Uterus (tissue), 4 donors: ENCODE data around the gene HIVEP3. TPM values are rescaled to one million over a fixed set of nuclear protein-coding genes. Genes with fewer than 3 reads are reported as not detected.

Source experiments
- DNase-seq, 2 donors: peaks; one replicate each; pipeline ENCODE4 v3.0.0-alpha.2; 2019 to 2020
- H3K27ac ChIP-seq, 2 donors: fragments of 200-600 bp; sonication (generic); 1 replicate in 1 of 2; 2 replicates in 1 of 2; pipeline ENCODE4 v1.5.1; 2016 to 2018
- H3K27me3 ChIP-seq, 2 donors: fragments of 200-600 bp; sonication (generic); one replicate each; pipeline ENCODE4 v1.5.1; 2018 to 2019; ENCODE audit warnings: control low read depth in 1 of 2
- H3K36me3 ChIP-seq, 2 donors: fragments of 200-600 bp; sonication (generic); one replicate each; pipeline ENCODE4 v1.5.1; 2019; ENCODE audit warnings: control low read depth in 1 of 2
- H3K4me1 ChIP-seq, 2 donors: fragments of 200-600 bp; sonication (generic); one replicate each; pipeline ENCODE4 v1.5.1; 2018 to 2019; ENCODE audit warnings: control low read depth in 1 of 2
- H3K4me3 ChIP-seq, 2 donors: fragments of 200-600 bp; sonication (generic); 1 replicate in 1 of 2; 2 replicates in 1 of 2; pipeline ENCODE4 v1.5.1; 2018 to 2019; ENCODE audit warnings: mild to moderate bottlenecking in 1 of 2
- H3K9me3 ChIP-seq, 2 donors: fragments of 200-600 bp; sonication (generic); one replicate each; pipeline ENCODE4 v1.5.1; 2019; ENCODE audit warnings: control low read depth in 1 of 2
- CTCF ChIP-seq, 4 experiments: fragments of 200-600 bp in 2 of 4; fragments of 450-650 bp in 2 of 4; sonication (generic) in 2 of 4; IDR thresholded peaks; one replicate each; pipeline ENCODE4 v1.5.1; 2016 to 2019; ENCODE audit warnings: antibody characterized with exemption in 4 of 4, mild to moderate bottlenecking in 2 of 4, moderate library complexity in 1 of 4
- POLR2A ChIP-seq, 2 donors: fragments of 450-650 bp; IDR thresholded peaks; one replicate each; pipeline ENCODE4 v1.6.1; 2016; ENCODE audit warnings: antibody characterized with exemption in 2 of 2, mild to moderate bottlenecking in 1 of 2, moderate library complexity in 1 of 2
- intact Hi-C: fragments of 100-400 bp; cut with DNase I; formaldehyde crosslinking; loops from one replicate; pipeline ENCODE4 v1.15.1; 2023; ENCODE audit warnings: low total_unique reads
- total RNA-seq, 4 donors: library from RNA; depleted of rRNA in 3 of 4; stranded (reverse); fragments of >200 nt in 3 of 4; gene quantifications; one replicate each; pipeline versions ENCODE4 v1.1.0 to v1.2.4, GENCODE V29; 2014 to 2023
- donor health status: DM: yes; HTN: yes; CAD: no.

HIVEP3 gene
- 1 to 10 TPM in 3 of 4 donors, under 1 TPM in 1; 0.51 to 7.6 (median 2.9) TPM for total RNA-seq

- intact Hi-C loops: no loop called here
- Histone ChIP-seq H3K27me3 (no peaks in the 10 kb centered on the region), H3K4me3 (peak within 1 kb of the TSS; percentile 27 to 47), H3K4me1 (no peaks in the 10 kb centered on the region), H3K9me3 (no peaks in the 10 kb centered on the region), H3K36me3 (no peaks in the 10 kb centered on the region), H3K27ac (peak within 1 kb of the TSS in 1 of 2 donors; percentile 34)
- DNase-seq: no peak
- TF ChIP-seq CTCF (IDR thresholded peaks at IDR 0.05): no peak
- no peak for TF ChIP-seq POLR2A (IDR thresholded peaks at IDR 0.05)
Measured at GRCh38 chr1:41918450-41919043, at the start of gene HIVEP3. HIVEP3 (minus strand) TSS chr1:41918922.

- intact Hi-C loops: no loop called here
Measured at GRCh38 chr1:41964400-41964799, 45.7 kb upstream of the HIVEP3 start.

GRCh38 chr1:41963636-41964035 is 44.9 kb upstream of the HIVEP3 start:
- DNase-seq: no peak
- Histone ChIP-seq H3K27ac (no peak overlapping the region), H3K9me3 (no peaks in the 10 kb centered on the region), H3K4me3 (no peak overlapping the region), H3K27me3 (no peaks in the 10 kb centered on the region), H3K4me1 (no peaks in the 10 kb centered on the region), H3K36me3 (no peaks in the 10 kb centered on the region)
- TF ChIP-seq CTCF (IDR thresholded peaks at IDR 0.05) (no peak), POLR2A (IDR thresholded peaks at IDR 0.05) (no peak)
- intact Hi-C loops: no loop called here

More at GRCh38 chr1:41964400-41964799, 45.7 kb upstream of the HIVEP3 start:
- Histone ChIP-seq H3K27me3 (no peaks in the 10 kb centered on the region), H3K9me3 (no peaks in the 10 kb centered on the region), H3K36me3 (no peaks in the 10 kb centered on the region), H3K4me1 (no peaks in the 10 kb centered on the region), H3K4me3 (no peak overlapping the region), H3K27ac (no peak overlapping the region)
- TF ChIP-seq CTCF (IDR thresholded peaks at IDR 0.05) (no peak), POLR2A (IDR thresholded peaks at IDR 0.05) (no peak)
- DNase-seq: no peak

- no peaks in the 10 kb centered on the region for H3K36me3 ChIP-seq
- no peak for DNase-seq
- no peaks in the 10 kb centered on the region for H3K9me3 ChIP-seq
- H3K4me1 ChIP-seq: no peaks in the 10 kb centered on the region
- TF ChIP-seq CTCF (IDR thresholded peaks at IDR 0.05): no peak
- no peak for TF ChIP-seq POLR2A (IDR thresholded peaks at IDR 0.05)
- no peaks in the 10 kb centered on the region for H3K27me3 ChIP-seq
- no peak overlapping the region for H3K27ac ChIP-seq
- H3K4me3 ChIP-seq: no peak overlapping the region
- intact Hi-C loops: no loop called here
Measured at GRCh38 chr1:41958015-41958673, 39.4 kb upstream of the HIVEP3 start.

GRCh38 chr1:41957568-41957967 is 38.8 kb upstream of the HIVEP3 start:
- Histone ChIP-seq H3K9me3 (no peaks in the 10 kb centered on the region), H3K4me3 (no peak overlapping the region), H3K27ac (no peak overlapping the region), H3K27me3 (no peaks in the 10 kb centered on the region), H3K36me3 (no peaks in the 10 kb centered on the region), H3K4me1 (no peaks in the 10 kb centered on the region)
- no peak for DNase-seq
- no peak for TF ChIP-seq CTCF (IDR thresholded peaks at IDR 0.05)
- no peak for TF ChIP-seq POLR2A (IDR thresholded peaks at IDR 0.05)
- intact Hi-C loops: no loop called here
